NCI-H2196 treated with DMSO at 0.1 percent for 48 hours (cell line): ENCODE data around the gene SPATA9.

ENCODE experiments used
- DNase-seq: peaks from one replicate; lab custom pipeline; 2025; ENCODE audit not compliant: unreplicated experiment; lab: John Stamatoyannopoulos, UW

The SPATA9 gene

DNA sequence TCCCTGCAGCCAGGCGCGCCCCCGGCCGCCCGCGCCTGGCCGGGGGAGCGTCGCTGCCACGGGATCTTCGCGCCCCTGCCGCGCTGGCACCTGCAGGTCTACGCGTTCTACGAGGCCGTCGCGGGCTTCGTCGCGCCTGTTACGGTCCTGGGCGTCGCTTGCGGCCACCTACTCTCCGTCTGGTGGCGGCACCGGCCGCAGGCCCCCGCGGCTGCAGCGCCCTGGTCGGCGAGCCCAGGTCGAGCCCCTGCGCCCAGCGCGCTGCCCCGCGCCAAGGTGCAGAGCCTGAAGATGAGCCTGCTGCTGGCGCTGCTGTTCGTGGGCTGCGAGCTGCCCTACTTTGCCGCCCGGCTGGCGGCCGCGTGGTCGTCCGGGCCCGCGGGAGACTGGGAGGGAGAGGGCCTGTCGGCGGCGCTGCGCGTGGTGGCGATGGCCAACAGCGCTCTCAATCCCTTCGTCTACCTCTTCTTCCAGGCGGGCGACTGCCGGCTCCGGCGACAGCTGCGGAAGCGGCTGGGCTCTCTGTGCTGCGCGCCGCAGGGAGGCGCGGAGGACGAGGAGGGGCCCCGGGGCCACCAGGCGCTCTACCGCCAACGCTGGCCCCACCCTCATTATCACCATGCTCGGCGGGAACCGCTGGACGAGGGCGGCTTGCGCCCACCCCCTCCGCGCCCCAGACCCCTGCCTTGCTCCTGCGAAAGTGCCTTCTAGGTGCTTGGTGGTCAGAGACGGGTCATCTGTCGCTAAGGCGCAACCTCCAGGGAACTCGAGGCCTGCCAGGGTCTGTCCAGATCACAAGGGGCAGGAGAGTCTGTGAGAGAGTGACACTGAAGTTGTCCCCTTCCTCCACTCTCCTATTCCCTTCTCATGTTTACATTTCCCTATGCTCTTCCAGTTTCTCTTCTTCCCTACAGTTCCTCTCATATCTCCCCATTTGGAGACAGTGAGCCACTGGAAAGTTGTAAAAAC, 61.6 kb downstream of the SPATA9 start:
- DNase-seq = no peak

DNA sequence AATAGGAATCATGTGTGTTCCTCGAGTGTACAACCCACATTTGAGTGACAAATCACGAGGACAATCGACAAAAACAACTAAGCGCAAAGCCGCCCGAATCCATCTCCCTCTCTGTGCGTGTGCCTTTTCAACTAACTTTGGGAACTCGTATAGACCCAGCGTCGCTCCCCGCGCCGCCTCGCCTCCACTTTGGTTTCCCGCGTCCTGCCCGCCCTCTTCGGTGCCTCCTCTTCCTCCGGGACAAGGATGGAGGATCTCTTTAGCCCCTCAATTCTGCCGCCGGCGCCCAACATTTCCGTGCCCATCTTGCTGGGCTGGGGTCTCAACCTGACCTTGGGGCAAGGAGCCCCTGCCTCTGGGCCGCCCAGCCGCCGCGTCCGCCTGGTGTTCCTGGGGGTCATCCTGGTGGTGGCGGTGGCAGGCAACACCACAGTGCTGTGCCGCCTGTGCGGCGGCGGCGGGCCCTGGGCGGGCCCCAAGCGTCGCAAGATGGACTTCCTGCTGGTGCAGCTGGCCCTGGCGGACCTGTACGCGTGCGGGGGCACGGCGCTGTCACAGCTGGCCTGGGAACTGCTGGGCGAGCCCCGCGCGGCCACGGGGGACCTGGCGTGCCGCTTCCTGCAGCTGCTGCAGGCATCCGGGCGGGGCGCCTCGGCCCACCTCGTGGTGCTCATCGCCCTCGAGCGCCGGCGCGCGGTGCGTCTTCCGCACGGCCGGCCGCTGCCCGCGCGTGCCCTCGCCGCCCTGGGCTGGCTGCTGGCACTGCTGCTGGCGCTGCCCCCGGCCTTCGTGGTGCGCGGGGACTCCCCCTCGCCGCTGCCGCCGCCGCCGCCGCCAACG, 62.5 kb downstream of the SPATA9 start, which contains the start of gene GPR150:
TSS of gene GPR150 (plus strand) at position 58 of the 840 bp plus-strand sequence. CDS start at position 247, 189 bp downstream.
- DNase-seq = no peak

- no peak for DNase-seq
Measured at GRCh38 chr5:95619514-95620029, 63.2 kb downstream of the SPATA9 start.

GRCh38 chr5:95619096-95619495, 63.7 kb downstream of the SPATA9 start:
- DNase-seq = no peak

- DNase-seq = no peak
Measured at GRCh38 chr5:95617057-95617456, 65.7 kb downstream of the SPATA9 start.

DNA sequence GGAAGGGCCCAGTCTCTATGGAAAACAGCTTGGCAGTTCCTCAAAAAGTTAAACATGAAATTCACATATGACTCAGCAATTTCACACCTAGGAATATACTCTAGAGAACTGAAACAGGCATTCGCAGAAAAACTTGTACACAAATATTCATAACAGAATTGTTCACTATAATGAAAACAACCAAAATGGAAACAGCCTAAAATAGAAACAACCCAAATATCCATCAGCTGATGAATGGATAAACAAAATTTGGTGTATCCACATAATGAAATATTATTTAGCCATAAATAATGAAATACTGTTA, 67.7 kb downstream of the SPATA9 start:
- DNase-seq = no peak

DNA sequence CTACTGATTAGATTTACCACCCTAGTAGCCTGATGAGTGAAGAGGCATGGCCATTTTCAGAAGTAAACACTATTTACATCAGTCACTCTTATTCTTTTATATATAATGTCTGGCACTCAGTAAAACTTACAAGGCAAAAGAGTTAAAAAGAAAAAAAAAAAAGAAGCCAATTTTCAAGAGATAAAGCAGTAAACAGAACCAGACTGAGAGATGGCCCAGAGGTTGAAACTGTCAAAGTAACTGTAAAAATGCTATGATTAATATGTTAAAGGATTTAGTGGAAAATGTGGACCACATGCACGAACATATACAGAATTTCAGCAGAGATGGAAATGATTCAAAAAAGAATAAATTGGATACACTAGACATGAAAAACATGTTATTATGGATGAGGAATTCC, 69.3 kb downstream of the SPATA9 start:
- no peak for DNase-seq

GRCh38 chr5:95611396-95611795, 71.4 kb downstream of the SPATA9 start:
- DNase-seq = no peak

GRCh38 chr5:95610546-95610945, 72.2 kb downstream of the SPATA9 start:
- no peak for DNase-seq

- DNase-seq = no peak
Measured at GRCh38 chr5:95609711-95610110, 73.1 kb downstream of the SPATA9 start.
